K562 (cell line): ENCODE results near the gene VILL. TPM values are rescaled to one million over a fixed set of nuclear protein-coding genes. Genes with fewer than 3 reads are reported as not detected.

ENCODE experiments used
- BCL6 ChIP-seq: fragments of 250-450 bp; sonication (Bioruptor Pico); IDR thresholded peaks from 2 replicates; pipeline ENCODE4 v1.4.0; 2020
- BMI1 ChIP-seq: fragments of 150-350 bp; IDR thresholded peaks from 2 replicates; pipeline ENCODE4 v1.6.1; 2014; ENCODE audit warnings: low read length
- CBFA2T2 ChIP-seq: fragments of 450-650 bp; conservative IDR thresholded peaks from 2 replicates; pipeline ENCODE4 v1.6.1; 2017; ENCODE audit warnings: mild to moderate bottlenecking
- CCAR2 ChIP-seq: fragments of 200-400 bp; formaldehyde crosslinking; IDR thresholded peaks from 2 replicates; pipeline ENCODE4 v1.6.1; 2017; ENCODE audit warnings: mild to moderate bottlenecking, low read depth, low read length
- MEIS2 ChIP-seq: fragments of 450-650 bp; IDR thresholded peaks from 2 replicates; pipeline ENCODE4 v1.6.1; 2014; ENCODE audit warnings: mild to moderate bottlenecking; ENCODE audit not compliant: partially characterized antibody
- NCOA4 ChIP-seq: fragments of 450-650 bp; IDR thresholded peaks from 2 replicates; pipeline ENCODE4 v1.6.1; 2018; ENCODE audit warnings: mild to moderate bottlenecking; ENCODE audit not compliant: partially characterized antibody
- NFRKB ChIP-seq: fragments of 450-650 bp; IDR thresholded peaks from 2 replicates; pipeline ENCODE4 v1.6.1; 2016; ENCODE audit warnings: low read depth
- PHF21A ChIP-seq: fragments of 450-650 bp; IDR thresholded peaks from 2 replicates; pipeline ENCODE4 v1.6.1; 2017; ENCODE audit warnings: low read depth, borderline replicate concordance
- SMARCB1 ChIP-seq: IDR thresholded peaks from 2 replicates; pipeline ENCODE4 v1.6.1; 2011; ENCODE audit warnings: improper control_type of control experiment, low read depth; ENCODE audit not compliant: insufficient read length
- SMC3 ChIP-seq: conservative IDR thresholded peaks from 2 replicates; pipeline ENCODE4 v1.6.1; 2011; ENCODE audit warnings: low read depth, low read length, improper control_type of control experiment; ENCODE audit not compliant: insufficient read depth
- SNRNP70 ChIP-seq: fragments of 200-400 bp; formaldehyde crosslinking; optimal IDR thresholded peaks from 2 replicates; pipeline ENCODE3; 2017; ENCODE audit warnings: low read depth, low read length
- SP1 ChIP-seq: sonication (generic); formaldehyde crosslinking; IDR thresholded peaks from 2 replicates; pipeline ENCODE4 v1.8.1; 2022; ENCODE audit warnings: mild to moderate bottlenecking, missing genetic modification reagents
- STAT5A ChIP-seq: IDR thresholded peaks from 2 replicates; pipeline ENCODE4 v1.6.1; 2012; ENCODE audit warnings: low read length, inconsistent platforms, borderline replicate concordance
- TEAD2 ChIP-seq: fragments of 450-650 bp; IDR thresholded peaks from 2 replicates; pipeline ENCODE4 v1.6.1; 2016; ENCODE audit warnings: missing genetic modification characterization, control low read depth, missing compliant biosample characterization
- ZNF311 ChIP-seq: fragments of 250-450 bp; sonication (Bioruptor Pico); IDR thresholded peaks from 2 replicates; pipeline ENCODE4 v1.4.0; 2020; ENCODE audit warnings: mild to moderate bottlenecking, moderate library complexity
- ZNF408 ChIP-seq: fragments of 250-450 bp; sonication (Bioruptor Pico); IDR thresholded peaks from 2 replicates; pipeline ENCODE4 v1.4.0; 2020; ENCODE audit warnings: low read depth, mild to moderate bottlenecking, moderate library complexity
- polyA plus RNA-seq, 8 experiments: library from polyadenylated mRNA; depleted of rRNA in 4 of 8; stranded (reverse) in 5 of 8; unstranded in 3 of 8; fragments of >200 nt; fragmentation: Nextera tagmentation in 2 of 8; fragmentation: Illumina TruSeq in 1 of 8; extraction: Ambion mirVana in 2 of 8; extraction: Trizol in 1 of 8; gene quantifications; 2 replicates each; pipeline versions ENCODE4 v1.2.1 to v1.2.3, GENCODE V29; 2011 to 2014; ENCODE audit warnings: inconsistent platforms in 1 of 8, missing spikeins in 1 of 8
- total RNA-seq, 7 experiments: library from RNA; depleted of rRNA in 6 of 7; stranded (reverse); fragments of >200 nt in 6 of 7; fragmentation: Illumina TruSeq in 2 of 7; extraction: Trizol in 2 of 7; gene quantifications; 2 replicates each; pipeline versions ENCODE4 v1.2.1 to v1.2.3, GENCODE V29; 2011 to 2021; ENCODE audit warnings: low replicate concordance in 1 of 7
- TF ChIP-seq, protein P1 (sequence below), 2 experiments: fragments of 450-650 bp; formaldehyde crosslinking in 1 of 2; IDR thresholded peaks; 2 replicates each; pipeline versions ENCODE4 v1.4.0 to v1.6.1; 2014 to 2020; ENCODE audit warnings: mild to moderate bottlenecking in 2 of 2, borderline replicate concordance in 1 of 2, low read depth in 1 of 2
- TF ChIP-seq, protein P2 (sequence below), 3 experiments: IDR thresholded peaks in 2 of 3; conservative IDR thresholded peaks in 1 of 3; 2 replicates each; pipeline ENCODE4 v1.5.1; 2011 to 2012; ENCODE audit warnings: low read length in 3 of 3, mild to moderate bottlenecking in 3 of 3, control low read depth in 2 of 3, improper control_type of control experiment in 1 of 3, inconsistent platforms in 1 of 3, low read depth in 1 of 3, mixed read lengths in 1 of 3, moderate library complexity in 1 of 3; ENCODE audit not compliant: insufficient read depth in 2 of 3

VILL gene
- total and polyA plus RNA-seq, 9 of the 15 experiments (the other 6 are each of a cell fraction or from before 2014, with no cell fraction given) = 0.11 to 16.0 (median 8.8) TPM

DNA sequence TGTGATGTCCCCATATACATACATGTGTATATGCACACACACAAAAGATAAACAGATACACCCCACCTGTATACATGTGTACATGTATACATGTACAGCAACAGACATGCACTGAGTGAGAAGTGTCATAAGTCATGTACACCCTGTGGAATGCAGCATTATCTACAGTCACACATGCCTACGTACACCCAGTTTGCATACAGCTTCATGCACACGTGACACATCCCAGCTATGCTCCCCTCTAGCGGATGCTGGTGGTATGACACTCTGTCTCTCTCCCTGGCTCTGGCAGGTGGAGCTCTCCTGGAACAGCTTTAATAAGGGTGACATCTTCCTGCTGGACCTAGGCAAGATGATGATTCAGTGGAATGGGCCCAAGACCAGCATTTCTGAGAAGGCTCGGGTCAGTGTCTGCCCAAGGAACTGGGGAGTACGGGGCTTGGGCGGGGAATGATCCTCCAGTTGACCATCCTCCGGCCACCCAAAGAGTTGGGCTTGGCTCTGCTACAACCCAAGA lies 6.3 kb downstream of the VILL start (continued):
- TF ChIP-seq, protein P1, sequence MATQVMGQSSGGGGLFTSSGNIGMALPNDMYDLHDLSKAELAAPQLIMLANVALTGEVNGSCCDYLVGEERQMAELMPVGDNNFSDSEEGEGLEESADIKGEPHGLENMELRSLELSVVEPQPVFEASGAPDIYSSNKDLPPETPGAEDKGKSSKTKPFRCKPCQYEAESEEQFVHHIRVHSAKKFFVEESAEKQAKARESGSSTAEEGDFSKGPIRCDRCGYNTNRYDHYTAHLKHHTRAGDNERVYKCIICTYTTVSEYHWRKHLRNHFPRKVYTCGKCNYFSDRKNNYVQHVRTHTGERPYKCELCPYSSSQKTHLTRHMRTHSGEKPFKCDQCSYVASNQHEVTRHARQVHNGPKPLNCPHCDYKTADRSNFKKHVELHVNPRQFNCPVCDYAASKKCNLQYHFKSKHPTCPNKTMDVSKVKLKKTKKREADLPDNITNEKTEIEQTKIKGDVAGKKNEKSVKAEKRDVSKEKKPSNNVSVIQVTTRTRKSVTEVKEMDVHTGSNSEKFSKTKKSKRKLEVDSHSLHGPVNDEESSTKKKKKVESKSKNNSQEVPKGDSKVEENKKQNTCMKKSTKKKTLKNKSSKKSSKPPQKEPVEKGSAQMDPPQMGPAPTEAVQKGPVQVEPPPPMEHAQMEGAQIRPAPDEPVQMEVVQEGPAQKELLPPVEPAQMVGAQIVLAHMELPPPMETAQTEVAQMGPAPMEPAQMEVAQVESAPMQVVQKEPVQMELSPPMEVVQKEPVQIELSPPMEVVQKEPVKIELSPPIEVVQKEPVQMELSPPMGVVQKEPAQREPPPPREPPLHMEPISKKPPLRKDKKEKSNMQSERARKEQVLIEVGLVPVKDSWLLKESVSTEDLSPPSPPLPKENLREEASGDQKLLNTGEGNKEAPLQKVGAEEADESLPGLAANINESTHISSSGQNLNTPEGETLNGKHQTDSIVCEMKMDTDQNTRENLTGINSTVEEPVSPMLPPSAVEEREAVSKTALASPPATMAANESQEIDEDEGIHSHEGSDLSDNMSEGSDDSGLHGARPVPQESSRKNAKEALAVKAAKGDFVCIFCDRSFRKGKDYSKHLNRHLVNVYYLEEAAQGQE (IDR thresholded peaks at IDR 0.05; ENCODE audit: borderline replicate concordance) = peak; percentile 92
- TF ChIP-seq, protein P1 (CRISPR knock-in tag; IDR thresholded peaks at IDR 0.05; ENCODE audit: low read depth) = no peak
- peak; percentile 40; the same call in 1 of the 2 replicates for TF ChIP-seq STAT5A
- TF ChIP-seq MEIS2 = peak; percentile 86
- TF ChIP-seq, protein P2, sequence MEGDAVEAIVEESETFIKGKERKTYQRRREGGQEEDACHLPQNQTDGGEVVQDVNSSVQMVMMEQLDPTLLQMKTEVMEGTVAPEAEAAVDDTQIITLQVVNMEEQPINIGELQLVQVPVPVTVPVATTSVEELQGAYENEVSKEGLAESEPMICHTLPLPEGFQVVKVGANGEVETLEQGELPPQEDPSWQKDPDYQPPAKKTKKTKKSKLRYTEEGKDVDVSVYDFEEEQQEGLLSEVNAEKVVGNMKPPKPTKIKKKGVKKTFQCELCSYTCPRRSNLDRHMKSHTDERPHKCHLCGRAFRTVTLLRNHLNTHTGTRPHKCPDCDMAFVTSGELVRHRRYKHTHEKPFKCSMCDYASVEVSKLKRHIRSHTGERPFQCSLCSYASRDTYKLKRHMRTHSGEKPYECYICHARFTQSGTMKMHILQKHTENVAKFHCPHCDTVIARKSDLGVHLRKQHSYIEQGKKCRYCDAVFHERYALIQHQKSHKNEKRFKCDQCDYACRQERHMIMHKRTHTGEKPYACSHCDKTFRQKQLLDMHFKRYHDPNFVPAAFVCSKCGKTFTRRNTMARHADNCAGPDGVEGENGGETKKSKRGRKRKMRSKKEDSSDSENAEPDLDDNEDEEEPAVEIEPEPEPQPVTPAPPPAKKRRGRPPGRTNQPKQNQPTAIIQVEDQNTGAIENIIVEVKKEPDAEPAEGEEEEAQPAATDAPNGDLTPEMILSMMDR (IDR thresholded peaks at IDR 0.05 in 2 of 3, conservative IDR thresholded peaks at IDR 0.05 in 1 of 3; ENCODE audit: insufficient read depth in 2 of 3, low read depth in 1 of 3, low read length in 3 of 3) = peak; percentile 95 to 99 (median 98)
- peak; percentile 51 for TF ChIP-seq SP1 (CRISPR knock-in tag)
- TF ChIP-seq BCL6 (CRISPR knock-in tag) = no peak
- TF ChIP-seq BMI1 = no peak
- no peak for TF ChIP-seq SNRNP70
- TF ChIP-seq CCAR2 = no peak
- no peak for TF ChIP-seq SMARCB1
- peak; percentile 90 for TF ChIP-seq TEAD2 (tag)
- TF ChIP-seq CBFA2T2 = peak; percentile 82
- TF ChIP-seq PHF21A = no peak
- peak; percentile 60; the same call in 1 of the 2 replicates for TF ChIP-seq NFRKB
- no peak for TF ChIP-seq ZNF408 (CRISPR knock-in tag)
- no peak for TF ChIP-seq NCOA4
- no peak for TF ChIP-seq ZNF311 (CRISPR knock-in tag)
- TF ChIP-seq SMC3 = peak; percentile 53
